ENCODE data around the gene SRPK2. TPM values are rescaled to one million over a fixed set of nuclear protein-coding genes. Genes with fewer than 3 reads are reported as not detected.
A peak's percentile ranks its signal among the peaks of the same experiment; 100 is the strongest.
"Not testable (repeated sequence)": the region's sequence is repeated elsewhere in the genome, so short reads cannot be mapped to it uniquely, and the experiment has no call there.

SRPK2 gene
- polyA plus RNA-seq, 1 donor from 2014 or later = 66.5 TPM

- H3K27me3 Mint-ChIP-seq = no peaks in the 10 kb centered on the region
- H3K4me1 Mint-ChIP-seq = peaks cover 13 to 31% (median 30%) of the 10 kb centered on the region in 3 donors
- no peak overlapping the region for H3K4me3 Mint-ChIP-seq
- no peak overlapping the region for H3K27ac Mint-ChIP-seq
- H3K9me3 Mint-ChIP-seq = no peaks in the 10 kb centered on the region
- peaks cover 1% of the 10 kb centered on the region for H3K36me3 Mint-ChIP-seq
These were observed 52.7 kb downstream of the SRPK2 start for GRCh38 chr7:105336009-105336408.

GRCh38 chr7:105332661-105333060, 56.1 kb downstream of the SRPK2 start:
- Mint-ChIP-seq H3K27ac (peak overlapping the region in 2 of 3 donors; percentile 74 to 78), H3K4me1 (peaks cover 18 to 20% (median 19%) of the 10 kb centered on the region in 3 donors)
- H3K4me3 Mint-ChIP-seq, H3K27me3 Mint-ChIP-seq, H3K36me3 Mint-ChIP-seq, H3K9me3 Mint-ChIP-seq: not testable (repeated sequence)

- Mint-ChIP-seq H3K36me3 (no peaks in the 10 kb centered on the region), H3K4me1 (peaks cover 29 to 34% (median 32%) of the 10 kb centered on the region in 3 donors), H3K27me3 (no peaks in the 10 kb centered on the region), H3K9me3 (no peaks in the 10 kb centered on the region), H3K27ac (peak overlapping the region in 1 of 3 donors; percentile 46), H3K4me3 (no peak overlapping the region)
These were observed 58.2 kb downstream of the SRPK2 start for GRCh38 chr7:105330526-105330925.

- peaks cover 2% of the 10 kb centered on the region for H3K36me3 Mint-ChIP-seq
- H3K9me3 Mint-ChIP-seq = no peaks in the 10 kb centered on the region
- H3K27ac Mint-ChIP-seq = no peak overlapping the region
- H3K4me1 Mint-ChIP-seq = peaks cover 42 to 52% (median 47%) of the 10 kb centered on the region in 3 donors
- no peak overlapping the region for H3K4me3 Mint-ChIP-seq
- no peaks in the 10 kb centered on the region for H3K27me3 Mint-ChIP-seq
These were observed 61.5 kb downstream of the SRPK2 start for GRCh38 chr7:105327201-105327600.

- peaks cover 8% of the 10 kb centered on the region for H3K36me3 Mint-ChIP-seq
- H3K27ac Mint-ChIP-seq = peak overlapping the region; percentile 40 to 68 (median 47)
- no peaks in the 10 kb centered on the region for H3K27me3 Mint-ChIP-seq
- peaks cover 42 to 58% (median 47%) of the 10 kb centered on the region in 3 donors for H3K4me1 Mint-ChIP-seq
- peak overlapping the region in 1 of 4 donors; percentile 28 for H3K4me3 Mint-ChIP-seq
- no peaks in the 10 kb centered on the region for H3K9me3 Mint-ChIP-seq
These were observed 63.4 kb downstream of the SRPK2 start for GRCh38 chr7:105325216-105325904.

- H3K36me3 Mint-ChIP-seq, H3K4me3 Mint-ChIP-seq, H3K27me3 Mint-ChIP-seq, H3K27ac Mint-ChIP-seq, H3K9me3 Mint-ChIP-seq: not testable (repeated sequence)
- peaks cover 49 to 65% (median 54%) of the 10 kb centered on the region in 3 donors for H3K4me1 Mint-ChIP-seq
These were observed 64.1 kb downstream of the SRPK2 start for GRCh38 chr7:105324606-105325005.

GRCh38 chr7:105323366-105323765, 65.4 kb downstream of the SRPK2 start:
- no peak overlapping the region for H3K4me3 Mint-ChIP-seq
- H3K27me3 Mint-ChIP-seq = no peaks in the 10 kb centered on the region

GRCh38 chr7:105322655-105323277, 66.0 kb downstream of the SRPK2 start:
- H3K27me3 Mint-ChIP-seq = no peaks in the 10 kb centered on the region
- peak overlapping the region in 1 of 3 donors; percentile 19 for H3K27ac Mint-ChIP-seq
- peak overlapping the region in 1 of 4 donors; percentile 67 for H3K4me3 Mint-ChIP-seq
- peaks cover 14% of the 10 kb centered on the region for H3K36me3 Mint-ChIP-seq
- H3K4me1 Mint-ChIP-seq = peaks cover 51 to 68% (median 58%) of the 10 kb centered on the region in 3 donors
- H3K9me3 Mint-ChIP-seq = no peaks in the 10 kb centered on the region

More at GRCh38 chr7:105323366-105323765, 65.4 kb downstream of the SRPK2 start:
- Mint-ChIP-seq H3K9me3 (no peaks in the 10 kb centered on the region), H3K27ac (peak overlapping the region in 1 of 3 donors; percentile 31), H3K4me1 (peaks cover 53 to 68% (median 57%) of the 10 kb centered on the region in 3 donors), H3K36me3 (peaks cover 14% of the 10 kb centered on the region)

GRCh38 chr7:105321754-105322455, 66.8 kb downstream of the SRPK2 start:
- Mint-ChIP-seq H3K9me3 (no peaks in the 10 kb centered on the region), H3K36me3 (peaks cover 14% of the 10 kb centered on the region), H3K27ac (peak overlapping the region in 1 of 3 donors; percentile 67), H3K4me3 (no peak overlapping the region), H3K27me3 (no peaks in the 10 kb centered on the region), H3K4me1 (peaks cover 45 to 62% (median 57%) of the 10 kb centered on the region in 3 donors)

GRCh38 chr7:105320896-105321295, 67.8 kb downstream of the SRPK2 start:
- H3K4me3 Mint-ChIP-seq = peak overlapping the region in 2 of 4 donors; percentile 42 to 52
- no peak overlapping the region for H3K27ac Mint-ChIP-seq
- H3K36me3 Mint-ChIP-seq = peaks cover 17% of the 10 kb centered on the region
- H3K4me1 Mint-ChIP-seq = peaks cover 49 to 58% (median 55%) of the 10 kb centered on the region in 3 donors
- no peaks in the 10 kb centered on the region for H3K27me3 Mint-ChIP-seq
- H3K9me3 Mint-ChIP-seq = no peaks in the 10 kb centered on the region

- Mint-ChIP-seq H3K9me3 (no peaks in the 10 kb centered on the region), H3K36me3 (peaks cover 17% of the 10 kb centered on the region), H3K27me3 (no peaks in the 10 kb centered on the region), H3K4me3 (peak overlapping the region in 1 of 4 donors; percentile 74), H3K27ac (peak overlapping the region in 1 of 3 donors; percentile 18), H3K4me1 (peaks cover 43 to 55% (median 51%) of the 10 kb centered on the region in 3 donors)
These were observed 69.1 kb downstream of the SRPK2 start for GRCh38 chr7:105319578-105319977.

GRCh38 chr7:105316578-105317344, 72.0 kb downstream of the SRPK2 start:
- Mint-ChIP-seq H3K27me3 (no peaks in the 10 kb centered on the region), H3K36me3 (peaks cover 14% of the 10 kb centered on the region), H3K9me3 (no peaks in the 10 kb centered on the region), H3K4me1 (peaks cover 35 to 47% (median 42%) of the 10 kb centered on the region in 3 donors), H3K4me3 (no peak overlapping the region), H3K27ac (no peak overlapping the region)

- Mint-ChIP-seq H3K27me3 (no peaks in the 10 kb centered on the region), H3K36me3 (peaks cover 9% of the 10 kb centered on the region), H3K4me3 (no peak overlapping the region), H3K9me3 (no peaks in the 10 kb centered on the region), H3K4me1 (peaks cover 32 to 46% (median 41%) of the 10 kb centered on the region in 3 donors), H3K27ac (peak overlapping the region in 1 of 3 donors; percentile 4)
These were observed 73.4 kb downstream of the SRPK2 start for GRCh38 chr7:105315357-105315756.
